Measurements from ENCODE around the gene ZNF419. TPM values are rescaled to one million over a fixed set of nuclear protein-coding genes. Genes with fewer than 3 reads are reported as not detected.

The ZNF419 gene
- polyA plus RNA-seq, 1 donor (not counting 4 experiments of a cell fraction or from before 2014, with no cell fraction given), result 11.9 TPM

DNA sequence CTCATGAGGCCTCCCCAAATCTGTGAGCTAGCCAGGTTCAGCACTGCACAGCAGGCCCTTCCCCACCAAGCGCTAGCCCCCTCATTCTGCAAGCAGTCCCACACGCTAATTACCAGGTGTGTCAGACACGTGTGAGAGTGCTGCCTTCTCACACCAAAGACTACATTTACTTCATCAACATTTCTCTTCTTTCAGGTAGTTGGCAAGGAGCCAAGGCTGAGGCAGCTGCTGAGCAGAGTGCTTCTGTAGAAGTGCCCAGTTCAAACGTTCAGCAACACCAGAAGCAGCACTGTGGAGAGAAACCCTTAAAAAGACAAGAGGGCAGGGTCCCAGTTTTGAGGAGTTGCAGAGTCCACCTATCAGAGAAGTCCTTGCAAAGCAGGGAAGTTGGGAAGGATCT is 18.6 kb downstream of the ZNF419 start:
- no peaks in the 10 kb centered on the region for H3K27me3 ChIP-seq (ENCODE audit: control insufficient read depth, extremely low read depth, insufficient read depth, low read length)
- H3K4me2 ChIP-seq (ENCODE audit: control insufficient read depth, extremely low read depth, insufficient read depth, low read depth, low read length), result no peak overlapping the region
- no peaks in the 10 kb centered on the region for H4K20me1 ChIP-seq (ENCODE audit: control insufficient read depth, extremely low read depth, insufficient read depth, low read length)
- no peak overlapping the region for H2AFZ ChIP-seq (ENCODE audit: control insufficient read depth, low read length)
- no peak overlapping the region for H3K9ac ChIP-seq (ENCODE audit: control insufficient read depth, extremely low read depth, insufficient read depth, low read length)
- H3K79me2 ChIP-seq (ENCODE audit: control insufficient read depth, insufficient read depth, low read length), result peaks cover 26% of the 10 kb centered on the region
- DNase-seq (ENCODE audit: low read depth, low spot score) (no peak), FAIRE-seq (no peak)
- no peak overlapping the region for H3K27ac ChIP-seq (ENCODE audit: control insufficient read depth, insufficient read depth, low read length)
- H3K4me3 ChIP-seq (ENCODE audit: control insufficient read depth in 2 of 3, extremely low read depth in 1 of 3, insufficient read depth in 2 of 3, low read depth in 1 of 3, low read length in 3 of 3), result no peak overlapping the region
- H3K9me3 ChIP-seq (ENCODE audit: control insufficient read depth, low read depth, low read length), result no peaks in the 10 kb centered on the region
- no peak for TF ChIP-seq CTCF (optimal IDR thresholded peaks at IDR 0.05 in 1 of 3, IDR thresholded peaks at IDR 0.05 in 1 of 3, conservative IDR thresholded peaks at IDR 0.05 in 1 of 3; ENCODE audit: extremely low read depth in 1 of 3, insufficient read depth in 2 of 3, low read length in 3 of 3)
- TF ChIP-seq EZH2 (IDR thresholded peaks at IDR 0.05; ENCODE audit: low read length), result no peak
- H3K9me1 ChIP-seq (ENCODE audit: control insufficient read depth, extremely low read depth, insufficient read depth, low read length), result no peaks in the 10 kb centered on the region
- peaks cover 24 to 26% of the 10 kb centered on the region in 2 experiments for H3K36me3 ChIP-seq (ENCODE audit: control insufficient read depth in 2 of 2, extremely low read depth in 1 of 2, insufficient read depth in 2 of 2, low read length in 2 of 2)
- dilution Hi-C loops (cut with MboI; ENCODE audit: extremely low pct_ligation_motif_present, low sequenced_read_pairs), result no loop called here
- H3K4me1 ChIP-seq (ENCODE audit: control insufficient read depth, extremely low read depth, insufficient read depth, low read length), result no peaks in the 10 kb centered on the region

GRCh38 chr19:57511484-57511883 is 23.9 kb downstream of the ZNF419 start:
- Histone ChIP-seq H3K4me3 (ENCODE audit: control insufficient read depth in 2 of 3, extremely low read depth in 1 of 3, insufficient read depth in 2 of 3, low read depth in 1 of 3, low read length in 3 of 3) (no peak overlapping the region), H3K79me2 (ENCODE audit: control insufficient read depth, insufficient read depth, low read length) (no peaks in the 10 kb centered on the region), H3K4me1 (ENCODE audit: control insufficient read depth, extremely low read depth, insufficient read depth, low read length) (no peaks in the 10 kb centered on the region), H3K27me3 (ENCODE audit: control insufficient read depth, extremely low read depth, insufficient read depth, low read length) (no peaks in the 10 kb centered on the region), H3K9me3 (ENCODE audit: control insufficient read depth, low read depth, low read length) (peaks cover 2% of the 10 kb centered on the region), H3K27ac (ENCODE audit: control insufficient read depth, insufficient read depth, low read length) (no peak overlapping the region), H3K36me3 (ENCODE audit: control insufficient read depth in 2 of 2, extremely low read depth in 1 of 2, insufficient read depth in 2 of 2, low read length in 2 of 2) (peaks cover 11 to 15% of the 10 kb centered on the region in 2 experiments), H3K4me2 (ENCODE audit: control insufficient read depth, extremely low read depth, insufficient read depth, low read depth, low read length) (no peak overlapping the region), H4K20me1 (ENCODE audit: control insufficient read depth, extremely low read depth, insufficient read depth, low read length) (no peaks in the 10 kb centered on the region), H2AFZ (ENCODE audit: control insufficient read depth, low read length) (no peak overlapping the region), H3K9ac (ENCODE audit: control insufficient read depth, extremely low read depth, insufficient read depth, low read length) (no peak overlapping the region), H3K9me1 (ENCODE audit: control insufficient read depth, extremely low read depth, insufficient read depth, low read length) (no peaks in the 10 kb centered on the region)
- FAIRE-seq, result no peak
- dilution Hi-C loops (cut with MboI; ENCODE audit: extremely low pct_ligation_motif_present, low sequenced_read_pairs), result no loop called here
- TF ChIP-seq CTCF (optimal IDR thresholded peaks at IDR 0.05 in 1 of 3, IDR thresholded peaks at IDR 0.05 in 1 of 3, conservative IDR thresholded peaks at IDR 0.05 in 1 of 3; ENCODE audit: extremely low read depth in 1 of 3, insufficient read depth in 2 of 3, low read length in 3 of 3) (no peak), EZH2 (IDR thresholded peaks at IDR 0.05; ENCODE audit: low read length) (no peak)
- no peak for DNase-seq (ENCODE audit: low read depth, low spot score)

Data from keratinocyte (primary cell).